Endodermal cell (in vitro differentiated cells): ENCODE data around the gene GABRE. TPM values are rescaled to one million over a fixed set of nuclear protein-coding genes. Genes with fewer than 3 reads are reported as not detected.

Experiments
- DNase-seq: peaks from one replicate; pipeline ENCODE4 v3.0.0-alpha.2; 2017
- H3K27ac ChIP-seq: 2 replicates; pipeline ENCODE4 v1.5.1; 2013; ENCODE audit warnings: mild to moderate bottlenecking, low read depth, low read length, moderate library complexity
- H3K27me3 ChIP-seq: 2 replicates; pipeline ENCODE4 v1.6.1; 2013; ENCODE audit warnings: mild to moderate bottlenecking, low read length, moderate library complexity; ENCODE audit not compliant: insufficient read depth, control insufficient read depth, poor library complexity, severe bottlenecking
- H3K36me3 ChIP-seq: 2 replicates; pipeline ENCODE4 v1.7.0; 2013; ENCODE audit warnings: mild to moderate bottlenecking, low read length, moderate library complexity; ENCODE audit not compliant: control insufficient read depth, insufficient read depth
- H3K4me1 ChIP-seq: one replicate; pipeline ENCODE4 v1.7.0; 2013; ENCODE audit warnings: low read length; ENCODE audit not compliant: control insufficient read depth, insufficient read depth
- H3K4me3 ChIP-seq: 2 replicates; pipeline ENCODE4 v1.5.1; 2013; ENCODE audit warnings: mild to moderate bottlenecking, low read length, moderate library complexity
- H3K9ac ChIP-seq: 2 replicates; pipeline ENCODE4 v1.6.1; 2013; ENCODE audit warnings: mild to moderate bottlenecking, low read length, moderate library complexity; ENCODE audit not compliant: poor library complexity, severe bottlenecking; ENCODE audit errors: extremely low read depth
- H3K9me3 ChIP-seq: 2 replicates; pipeline ENCODE4 v1.6.1; 2013; ENCODE audit warnings: mild to moderate bottlenecking, low read length, moderate library complexity; ENCODE audit not compliant: control insufficient read depth
- H3K27ac Mint-ChIP-seq: 2 replicates; pipeline ENCODE4 v1.8.0; 2020; ENCODE audit warnings: mixed read lengths
- H3K27me3 Mint-ChIP-seq: 2 replicates; pipeline ENCODE4 v1.8.0; 2021; ENCODE audit warnings: mild to moderate bottlenecking, mixed read lengths; ENCODE audit not compliant: insufficient read depth
- H3K36me3 Mint-ChIP-seq: 2 replicates; pipeline ENCODE4 v1.8.0; 2020; ENCODE audit warnings: low read depth, mixed read lengths
- H3K4me1 Mint-ChIP-seq: 2 replicates; pipeline ENCODE4 v1.8.0; 2020; ENCODE audit warnings: mixed read lengths
- H3K4me3 Mint-ChIP-seq: 2 replicates; pipeline ENCODE4 v1.8.0; 2020; ENCODE audit warnings: mild to moderate bottlenecking, moderate library complexity, mixed read lengths
- H3K9me3 Mint-ChIP-seq: 2 replicates; pipeline ENCODE4 v1.8.0; 2020; ENCODE audit warnings: mild to moderate bottlenecking, mixed read lengths
- CTCF ChIP-seq: fragments of 200-600 bp; sonication (generic); conservative IDR thresholded peaks from 2 replicates; pipeline ENCODE4 v1.5.0; 2021; ENCODE audit warnings: antibody characterized with exemption, mild to moderate bottlenecking
- WGBS, 2 experiments: methylation state at CpG; one replicate each; pipeline versions ENCODE4 v1.1.5 to v1.1.7; 2013; ENCODE audit warnings: missing lambda C conversion rate in 2 of 2, mixed read lengths in 1 of 2; ENCODE audit not compliant: insufficient coverage in 1 of 2, insufficient read length in 1 of 2; 5-methylcytosine and 5-hydroxymethylcytosine counted together
- total RNA-seq, 2 donors: library from RNA; stranded (reverse); fragmentation: NEBNext Ultra II Directional in 1 of 2; extraction: Animal tissue kit (Norgen Biotek cat#: 25700) in 1 of 2; gene quantifications; 2 replicates in 1 of 2; 3 replicates in 1 of 2; pipeline ENCODE4 v1.2.1, GENCODE V29; 2021

The GABRE gene
- total RNA-seq, 2 donors from 2014 or later, result 6.6 to 13.3 TPM

GRCh38 chrX:151997539-151997938 lies 23.1 kb upstream of the GABRE start:
- Histone ChIP-seq H3K4me3 (no peak overlapping the region), H3K36me3 (no peaks in the 10 kb centered on the region), H3K9me3 (no peaks in the 10 kb centered on the region), H3K27ac (no peak overlapping the region), H3K27me3 (no peaks in the 10 kb centered on the region), H3K4me1 (no peaks in the 10 kb centered on the region), H3K9ac (no peak overlapping the region)
- no peaks in the 10 kb centered on the region for H3K36me3 Mint-ChIP-seq
- no peak for TF ChIP-seq CTCF
- no peak overlapping the region for H3K4me3 Mint-ChIP-seq
- no peak overlapping the region for H3K27ac Mint-ChIP-seq
- no peak for DNase-seq
- no CpG with 5 or more reads among the region's 1 CpG for WGBS, 2 experiments
- H3K4me1 Mint-ChIP-seq, result no peaks in the 10 kb centered on the region
- peaks cover 57% of the 10 kb centered on the region for H3K9me3 Mint-ChIP-seq
- H3K27me3 Mint-ChIP-seq, result no peaks in the 10 kb centered on the region

- Histone ChIP-seq H3K9me3 (no peaks in the 10 kb centered on the region), H3K27ac (no peak overlapping the region), H3K4me1 (no peaks in the 10 kb centered on the region), H3K9ac (no peak overlapping the region), H3K27me3 (no peaks in the 10 kb centered on the region), H3K4me3 (no peak overlapping the region), H3K36me3 (no peaks in the 10 kb centered on the region)
- H3K27ac Mint-ChIP-seq, result no peak overlapping the region
- no peak for DNase-seq
- H3K27me3 Mint-ChIP-seq, result no peaks in the 10 kb centered on the region
- 86 to 93% methylated on average over 2 to 3 of the region's 5 CpGs for WGBS, 2 experiments
- no peaks in the 10 kb centered on the region for H3K36me3 Mint-ChIP-seq
- peaks cover 49% of the 10 kb centered on the region for H3K9me3 Mint-ChIP-seq
- no peaks in the 10 kb centered on the region for H3K4me1 Mint-ChIP-seq
- no peak overlapping the region for H3K4me3 Mint-ChIP-seq
- no peak for TF ChIP-seq CTCF
Measured at GRCh38 chrX:151996347-151996746, 21.9 kb upstream of the GABRE start.

GRCh38 chrX:151994476-151994875 lies 20.0 kb upstream of the GABRE start:
- Mint-ChIP-seq H3K27ac (no peak overlapping the region), H3K36me3 (no peaks in the 10 kb centered on the region), H3K9me3 (peaks cover 42% of the 10 kb centered on the region), H3K4me1 (no peaks in the 10 kb centered on the region), H3K27me3 (no peaks in the 10 kb centered on the region), H3K4me3 (no peak overlapping the region)
- Histone ChIP-seq H3K4me1 (no peaks in the 10 kb centered on the region), H3K9ac (no peak overlapping the region), H3K4me3 (no peak overlapping the region), H3K27ac (no peak overlapping the region), H3K27me3 (no peaks in the 10 kb centered on the region), H3K36me3 (no peaks in the 10 kb centered on the region), H3K9me3 (no peaks in the 10 kb centered on the region)
- no peak for DNase-seq
- no peak for TF ChIP-seq CTCF
- 60 to 76% methylated on average over 1 to 3 of the region's 3 CpGs for WGBS, 2 experiments
